GM19025 (cell line): ENCODE measurements around the gene IQCE.

Source experiments
- ATAC-seq: cut with Tn5 transposase; IDR thresholded peaks from one replicate; pipeline ENCODE4 v1.9.1; 2021; ENCODE audit warnings: mild to moderate bottlenecking, low read depth, moderate library complexity; ENCODE audit not compliant: unreplicated experiment

IQCE gene

DNA sequence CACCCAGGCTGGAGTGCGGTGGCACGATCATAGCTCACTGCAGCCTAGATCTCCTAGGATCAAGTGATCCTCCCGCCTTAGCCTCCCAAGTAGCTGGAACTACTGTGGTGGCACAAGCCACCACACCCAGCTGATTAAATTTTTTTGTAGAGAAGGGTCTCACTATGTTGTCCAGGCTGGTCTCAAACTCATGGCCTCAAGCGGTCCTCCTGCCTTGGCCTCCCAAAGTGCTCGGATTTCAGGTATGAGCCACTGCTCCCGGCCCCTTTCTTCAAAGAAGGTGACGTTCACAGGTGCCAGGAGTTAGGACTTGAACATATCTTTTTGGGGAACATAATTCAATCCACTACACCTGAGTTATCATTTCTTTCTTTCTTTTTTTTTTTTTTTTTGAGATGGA is 70.1 kb downstream of the IQCE start:
- ATAC-seq: no peak

DNA sequence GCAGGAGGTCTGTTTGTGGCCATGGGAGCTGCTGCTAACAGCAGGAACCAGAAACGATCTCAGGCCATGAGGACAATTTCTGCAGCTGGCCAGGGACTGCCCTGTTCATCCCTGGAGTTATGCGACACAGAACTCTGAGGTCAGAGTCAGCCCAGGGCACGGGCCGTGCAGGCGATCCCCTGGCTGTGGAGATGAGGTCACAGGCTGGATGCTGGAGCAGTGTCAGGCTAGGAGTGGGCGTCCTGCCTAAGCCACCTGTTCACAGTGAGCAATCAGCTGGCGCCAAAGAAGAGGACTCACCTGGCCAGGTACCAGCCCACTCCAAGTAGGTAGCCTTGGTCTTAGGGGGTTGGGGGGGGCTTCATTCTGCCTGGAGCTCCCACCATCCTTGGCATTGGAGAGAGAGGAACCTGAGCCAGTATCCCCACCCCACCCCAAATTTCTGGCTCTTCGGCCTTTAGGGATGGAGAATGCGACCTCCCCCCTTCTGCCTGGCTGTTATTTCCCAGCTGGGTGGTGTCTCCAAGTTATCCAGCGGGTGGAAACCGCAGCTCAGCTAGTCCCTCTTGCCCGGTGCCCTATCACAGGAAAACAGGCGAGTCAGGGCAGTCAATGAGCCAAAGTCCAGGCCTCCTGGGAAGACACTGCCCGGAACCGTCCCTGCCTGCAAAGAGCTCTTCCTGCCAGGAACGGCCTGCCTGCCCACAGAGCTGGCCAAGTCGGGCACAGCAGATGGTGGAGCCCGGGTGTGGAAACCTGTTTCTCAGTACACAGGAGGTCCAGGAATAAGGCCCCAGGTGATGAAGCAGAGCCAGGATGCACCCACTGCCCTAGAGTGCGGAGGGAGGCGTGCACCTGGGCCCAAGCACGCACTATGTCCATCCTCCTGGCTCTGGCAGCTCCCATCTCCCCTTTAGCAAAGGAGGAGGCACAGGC is 71.2 kb downstream of the IQCE start:
- ATAC-seq: no peak

GRCh38 chr7:2631946-2632732 is 73.4 kb downstream of the IQCE start, which contains the start of gene TTYH3:
Gene TTYH3, plus strand, starts transcription at chr7:2631986. Its CDS starts 170 bp downstream, at chr7:2632156.
- peak; percentile 25 for ATAC-seq

DNA sequence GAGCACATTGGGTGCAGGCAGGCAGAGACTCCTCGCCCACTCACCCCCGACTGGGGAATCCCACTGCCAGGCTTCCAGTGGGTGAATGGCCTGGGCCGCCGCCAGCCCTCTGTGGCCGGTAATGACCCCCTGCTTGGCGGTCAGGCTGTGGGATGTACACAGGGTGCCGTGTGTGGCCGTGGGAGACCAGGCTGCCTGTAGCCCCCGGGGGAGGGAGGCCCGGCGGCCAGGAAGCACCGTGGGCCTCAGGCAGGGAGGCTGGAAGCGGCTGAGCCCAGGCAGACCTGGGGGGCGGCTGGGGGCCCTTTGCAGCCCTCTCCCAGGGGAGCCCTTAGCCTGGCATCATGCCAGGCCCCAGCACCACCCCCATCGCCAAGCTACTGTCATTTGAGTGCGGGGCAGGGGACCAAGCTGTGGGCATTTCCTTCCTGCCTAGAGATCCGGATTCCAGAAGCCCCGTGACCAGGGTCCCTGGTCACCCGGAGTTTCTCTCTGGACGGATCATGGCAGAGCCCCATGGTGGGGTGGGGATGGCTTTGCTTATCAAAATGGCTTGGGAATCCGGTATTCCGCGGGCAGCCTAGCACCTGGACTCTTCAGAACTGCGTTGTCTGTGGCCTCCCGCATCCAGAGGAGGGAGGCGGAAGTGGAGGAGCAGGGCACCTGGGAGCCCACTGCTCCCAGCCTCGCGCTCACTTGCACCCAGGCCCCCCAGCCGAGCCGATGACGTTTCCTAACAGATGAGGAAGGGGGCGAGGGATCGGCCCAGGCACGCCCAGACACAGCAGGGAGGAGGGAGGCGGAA is 74.2 kb downstream of the IQCE start:
- ATAC-seq: no peak

DNA sequence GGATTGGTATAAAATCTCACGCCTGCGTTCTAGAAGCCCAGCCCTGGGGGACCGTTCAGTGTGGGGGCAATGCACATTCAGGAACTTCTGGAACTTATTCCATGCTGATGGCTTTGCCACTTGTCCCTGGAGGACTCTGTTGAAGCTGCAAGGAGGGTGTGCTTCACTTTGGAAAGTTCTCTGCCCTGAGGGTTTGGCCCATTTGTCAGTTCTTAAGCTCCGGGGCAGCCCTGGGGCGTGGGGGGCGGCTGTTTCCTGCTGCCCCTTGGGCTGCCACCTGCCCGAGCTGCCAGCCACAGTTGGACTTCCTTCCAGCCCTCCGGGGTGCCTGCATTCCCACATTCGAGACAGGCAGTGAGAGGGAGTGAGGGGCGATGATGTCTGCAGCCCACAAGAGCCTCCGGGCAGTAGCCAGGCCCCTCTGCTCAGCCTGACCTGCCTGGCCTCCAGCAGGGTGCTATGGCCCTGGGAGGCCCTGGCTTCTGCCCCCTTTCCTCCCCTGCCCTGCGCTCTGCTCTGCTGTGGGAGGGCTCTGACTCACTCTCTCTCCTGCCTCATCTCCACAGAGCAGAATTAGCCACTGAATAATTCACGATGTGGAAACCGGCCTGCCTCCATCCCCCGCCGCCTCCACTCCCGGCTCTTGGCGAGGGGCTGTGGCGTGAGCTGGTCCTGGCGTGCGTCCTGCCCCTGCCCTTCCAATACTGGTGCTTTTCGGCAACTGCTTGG is 74.9 kb downstream of the IQCE start:
- ATAC-seq: no peak

- ATAC-seq: no peak
Measured at GRCh38 chr7:2634267-2635145, 75.7 kb downstream of the IQCE start.

DNA sequence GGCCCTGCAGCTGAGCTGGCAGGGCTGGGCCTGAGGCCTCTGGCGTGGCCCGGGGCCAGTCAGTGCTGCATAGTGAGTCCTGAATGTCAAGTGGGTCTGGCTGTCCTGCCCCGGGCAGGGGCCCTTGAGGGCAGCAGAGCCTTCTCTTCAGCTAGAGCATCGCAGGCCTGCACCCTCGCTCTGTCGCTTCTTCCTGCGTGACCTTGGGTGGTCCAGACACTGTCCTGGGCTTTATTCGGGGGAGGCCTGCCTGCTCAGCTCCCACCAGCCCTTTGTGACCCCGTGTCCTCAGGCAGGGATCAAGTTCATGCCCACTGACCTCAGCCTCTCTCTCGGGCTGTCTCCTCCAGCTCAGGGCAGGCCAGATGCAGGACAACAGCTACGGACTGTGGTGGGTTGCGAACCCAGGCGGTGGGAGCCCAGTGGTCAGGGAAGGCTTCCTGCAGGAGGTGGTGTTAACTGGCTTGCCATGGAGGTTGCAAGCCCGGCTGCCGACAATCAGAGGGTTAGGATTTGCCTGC is 76.4 kb downstream of the IQCE start:
- ATAC-seq: no peak

DNA sequence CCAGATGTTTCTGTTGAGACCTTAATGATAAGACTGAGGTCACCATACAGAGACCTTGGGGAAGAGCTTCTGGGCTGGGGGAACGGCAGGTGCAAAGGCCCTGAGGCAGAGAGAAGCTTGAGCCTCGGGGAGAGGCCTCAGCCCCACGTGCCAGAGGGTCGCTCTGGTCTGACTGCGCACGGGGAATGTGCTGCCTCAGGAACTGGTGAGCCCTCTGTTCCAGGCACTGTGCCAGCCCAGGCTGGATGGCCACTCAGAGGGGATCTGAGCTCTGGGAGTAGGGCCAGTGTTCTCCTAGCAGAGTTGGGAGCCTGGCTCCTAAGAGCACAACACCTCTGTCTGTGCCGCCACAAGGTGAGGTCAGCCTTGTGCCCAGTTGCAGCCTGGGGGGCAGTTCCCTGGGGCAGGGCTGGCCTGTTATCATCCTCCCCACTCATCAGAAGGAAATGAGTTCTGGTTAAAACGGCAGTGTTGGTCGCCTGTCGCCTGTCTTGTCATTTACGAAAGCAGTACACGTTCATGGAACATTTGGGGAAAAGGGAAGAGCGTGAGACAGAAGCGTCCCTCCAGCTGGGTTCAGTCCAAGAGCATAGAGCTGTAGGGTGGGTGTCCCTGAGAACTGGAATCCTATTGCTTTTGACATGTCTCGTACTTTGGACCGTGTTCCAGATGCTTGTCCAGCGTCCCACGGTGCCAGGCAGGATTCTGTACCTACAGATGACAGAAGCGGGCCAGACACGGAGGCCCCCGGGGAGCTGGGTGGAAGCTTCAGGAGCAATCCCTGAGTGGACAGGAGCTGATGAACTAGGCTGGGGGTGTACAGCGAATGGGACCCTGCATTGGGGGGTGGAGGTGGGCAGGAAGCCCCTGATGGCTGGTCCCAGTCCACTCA is 77.3 kb downstream of the IQCE start:
- no peak for ATAC-seq

DNA sequence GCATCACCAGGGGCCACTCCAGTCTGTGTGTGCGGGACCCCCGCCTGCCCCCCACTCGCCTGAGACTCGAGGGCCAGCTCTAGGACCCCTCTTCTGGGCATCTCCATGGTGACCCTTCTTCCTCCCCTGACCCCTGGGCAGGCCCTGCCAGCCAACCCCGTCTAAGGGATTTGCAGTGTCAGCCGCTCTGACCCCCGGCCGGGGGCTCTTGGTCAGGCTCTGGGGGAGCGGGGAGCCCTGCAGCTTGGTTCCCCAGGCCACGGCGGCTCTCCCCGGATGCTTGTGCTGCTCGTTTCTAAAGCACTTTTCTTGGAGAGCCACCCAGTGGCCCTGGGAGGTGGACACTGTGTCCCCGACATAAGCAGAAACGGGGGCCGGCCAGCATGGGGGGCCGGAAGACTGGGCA is 78.3 kb downstream of the IQCE start:
- ATAC-seq: no peak

GRCh38 chr7:2637505-2638223 is 78.9 kb downstream of the IQCE start:
- no peak for ATAC-seq

DNA sequence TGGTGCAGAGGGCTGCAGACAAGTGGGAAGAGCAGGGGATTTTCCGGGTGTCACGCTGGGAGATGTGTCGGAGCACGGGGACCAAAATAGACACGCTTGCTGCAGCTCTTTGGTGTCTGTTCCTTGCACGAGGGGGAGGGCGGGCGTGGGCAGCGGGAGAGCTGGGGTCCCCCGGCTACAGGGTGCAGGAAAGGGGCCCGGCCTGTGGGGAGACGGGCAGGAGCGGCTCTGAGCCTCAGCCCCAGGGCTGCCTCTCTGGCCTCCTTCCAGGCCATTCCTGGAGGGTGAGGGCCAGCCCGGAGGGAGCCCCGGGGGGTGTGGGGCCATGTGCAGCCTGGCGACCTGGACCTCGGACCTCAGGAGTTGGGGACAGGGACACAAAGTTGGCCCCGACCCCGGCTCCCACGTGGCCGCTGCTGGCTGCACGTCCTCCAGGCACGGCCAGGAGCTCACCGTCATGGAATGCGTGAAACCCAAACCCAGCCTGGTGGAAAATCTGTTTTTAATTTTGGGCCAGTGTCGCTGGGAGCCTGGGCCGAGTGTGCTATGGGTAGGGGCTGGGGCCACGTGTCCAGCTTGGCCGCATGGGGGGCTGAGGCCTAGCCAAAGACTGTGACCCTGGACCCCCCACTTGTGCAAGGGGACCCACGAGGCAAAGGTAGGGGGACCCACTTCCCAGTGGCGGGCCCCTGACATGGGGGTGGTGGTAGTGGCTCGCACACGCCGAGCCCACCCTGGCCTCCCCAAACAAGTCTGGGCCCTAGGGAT is 79.6 kb downstream of the IQCE start:
- ATAC-seq: no peak

DNA sequence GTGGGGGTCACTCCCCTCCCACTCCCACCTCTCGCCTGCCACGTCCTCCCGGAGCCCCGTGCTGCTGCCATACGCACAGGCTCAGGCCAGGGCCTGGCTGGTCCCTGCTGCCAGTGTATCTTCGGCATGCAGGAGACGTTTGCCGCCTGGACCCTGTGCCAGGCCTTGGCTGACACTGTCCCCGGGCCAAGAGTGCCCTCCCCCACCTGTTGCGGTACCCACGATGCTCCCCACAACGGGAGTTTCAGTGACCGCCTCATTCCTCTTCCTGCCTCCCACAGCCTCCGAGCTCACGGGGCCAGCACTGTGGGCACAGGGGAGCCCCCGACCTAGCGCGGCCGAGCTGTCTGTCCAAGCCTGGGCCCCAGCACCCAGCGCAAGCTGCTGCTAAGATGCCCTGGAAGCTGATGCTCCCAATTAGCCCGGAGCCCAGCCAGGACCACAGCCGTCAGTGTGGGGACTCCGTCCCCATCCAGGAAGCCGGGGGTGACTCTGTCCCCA is 80.5 kb downstream of the IQCE start:
- no peak for ATAC-seq

GRCh38 chr7:2639695-2640481 is 81.1 kb downstream of the IQCE start:
- no peak for ATAC-seq

DNA sequence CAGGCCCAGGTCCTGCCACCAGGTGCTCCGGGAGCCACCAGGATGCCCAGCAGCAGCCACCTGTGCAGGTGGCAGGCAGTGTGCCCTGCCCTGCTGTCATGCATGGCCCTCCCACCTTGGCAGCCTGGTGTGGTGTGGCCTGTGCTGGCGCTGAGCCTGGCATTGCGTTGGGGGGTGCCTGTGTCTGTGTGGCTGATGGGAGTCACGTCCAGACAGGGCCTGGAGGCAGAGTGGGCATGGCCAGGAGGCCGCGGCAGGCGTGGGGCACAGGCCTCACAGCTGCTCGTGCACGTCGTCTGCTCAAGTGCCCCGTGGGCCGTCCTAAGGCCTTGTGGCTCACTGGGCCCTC is 81.7 kb downstream of the IQCE start:
- no peak for ATAC-seq

GRCh38 chr7:2640846-2641316 is 82.1 kb downstream of the IQCE start:
- no peak for ATAC-seq
